ENCODE measurements around the gene TRAPPC8. TPM values are rescaled to one million over a fixed set of nuclear protein-coding genes. Genes with fewer than 3 reads are reported as not detected.

Gene TRAPPC8
- total and polyA plus RNA-seq, 2 of the 13 experiments (the other 11 are each of a cell fraction or from before 2014, with no cell fraction given) = 34.6 to 50.8 TPM

DNA sequence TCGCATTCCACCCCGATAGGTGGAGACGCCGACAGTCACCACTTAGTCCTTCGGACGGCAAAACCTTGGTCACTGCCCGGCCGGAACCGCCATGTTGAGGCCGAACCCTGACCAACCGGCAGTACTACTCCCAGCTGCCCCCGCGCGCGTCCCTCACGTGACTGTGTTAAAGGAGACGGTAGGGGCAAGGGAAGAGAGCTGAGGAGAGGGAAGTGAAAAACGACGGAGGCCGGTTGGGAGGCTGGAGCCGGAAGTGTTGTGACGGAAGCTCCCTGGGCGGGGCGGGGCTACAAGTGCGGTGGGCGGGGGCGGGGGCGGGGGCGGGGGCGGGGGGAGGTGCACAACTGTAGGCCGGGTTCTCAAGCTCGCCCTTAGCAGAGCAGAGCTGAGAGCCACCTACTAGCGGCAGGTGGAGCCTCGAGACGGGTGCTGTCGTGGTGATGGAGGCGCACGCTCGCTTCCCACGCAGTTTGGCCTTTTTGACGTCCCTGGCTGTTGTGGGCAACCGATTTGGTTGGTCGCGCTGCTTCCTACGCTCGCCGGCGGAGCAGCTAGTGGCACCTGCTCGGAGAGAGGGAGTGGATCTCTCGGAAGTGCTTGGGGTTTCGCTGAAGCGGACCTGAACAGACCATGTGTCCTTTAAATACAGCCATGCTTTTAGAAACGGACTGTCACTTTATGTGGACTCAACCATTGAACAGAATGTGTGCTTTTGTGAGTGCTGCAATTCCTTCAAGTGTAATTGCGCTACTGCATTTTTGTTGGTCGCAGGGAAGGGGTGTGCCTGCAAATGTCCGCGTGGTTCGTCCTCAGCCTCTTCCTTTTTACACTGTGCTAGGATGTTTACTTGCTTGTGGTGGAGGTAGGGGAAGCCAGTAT is at the start of gene TRAPPC8 (continued):
- TF ChIP-seq, protein P1, sequence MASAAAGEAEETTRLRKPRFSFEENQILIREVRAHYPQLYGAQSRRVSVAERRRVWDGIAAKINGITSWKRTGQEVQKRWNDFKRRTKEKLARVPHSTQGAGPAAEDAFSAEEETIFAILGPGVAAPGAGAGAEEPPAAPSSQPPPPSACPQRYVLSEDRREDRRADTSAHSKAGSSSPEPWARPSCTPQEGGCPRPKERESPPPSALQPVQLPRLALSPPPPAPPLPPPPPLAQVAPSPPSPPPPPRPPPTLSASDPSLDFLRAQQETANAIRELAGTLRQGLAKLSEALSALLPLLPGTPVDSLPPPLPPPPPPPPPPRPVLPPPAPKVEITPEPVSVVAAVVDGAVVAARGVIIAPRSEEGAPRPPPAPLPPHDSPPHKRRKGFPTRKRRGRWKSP (CRISPR knock-in tag; IDR thresholded peaks at IDR 0.05) = peak; percentile 58; the same call in 1 of the 2 replicates
- peak; percentile 31; the same call in 1 of the 2 replicates for TF ChIP-seq SAFB2 (CRISPR knock-in tag; IDR thresholded peaks at IDR 0.05; ENCODE audit: borderline replicate concordance, low read depth)
- no peak for TF ChIP-seq JDP2 (CRISPR knock-in tag; IDR thresholded peaks at IDR 0.05; ENCODE audit: borderline replicate concordance)
- no peak; the same call in 1 of the 2 replicates for TF ChIP-seq ZNF619 (CRISPR knock-in tag; IDR thresholded peaks at IDR 0.05)
- peak; percentile 49; the same call in 1 of the 2 replicates for TF ChIP-seq ZNF33B (CRISPR knock-in tag; IDR thresholded peaks at IDR 0.05)
- peak; percentile 26 for TF ChIP-seq KMT2A (CRISPR knock-in tag; IDR thresholded peaks at IDR 0.05)
- TF ChIP-seq, protein P2, sequence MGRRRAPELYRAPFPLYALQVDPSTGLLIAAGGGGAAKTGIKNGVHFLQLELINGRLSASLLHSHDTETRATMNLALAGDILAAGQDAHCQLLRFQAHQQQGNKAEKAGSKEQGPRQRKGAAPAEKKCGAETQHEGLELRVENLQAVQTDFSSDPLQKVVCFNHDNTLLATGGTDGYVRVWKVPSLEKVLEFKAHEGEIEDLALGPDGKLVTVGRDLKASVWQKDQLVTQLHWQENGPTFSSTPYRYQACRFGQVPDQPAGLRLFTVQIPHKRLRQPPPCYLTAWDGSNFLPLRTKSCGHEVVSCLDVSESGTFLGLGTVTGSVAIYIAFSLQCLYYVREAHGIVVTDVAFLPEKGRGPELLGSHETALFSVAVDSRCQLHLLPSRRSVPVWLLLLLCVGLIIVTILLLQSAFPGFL (CRISPR knock-in tag; IDR thresholded peaks at IDR 0.05) = 0 out of 2 replicates have a peak, but pooled peaks have one; percentile 61
- TF ChIP-seq ZSCAN12 (CRISPR knock-in tag; IDR thresholded peaks at IDR 0.05) = no peak
- TF ChIP-seq, protein P3, sequence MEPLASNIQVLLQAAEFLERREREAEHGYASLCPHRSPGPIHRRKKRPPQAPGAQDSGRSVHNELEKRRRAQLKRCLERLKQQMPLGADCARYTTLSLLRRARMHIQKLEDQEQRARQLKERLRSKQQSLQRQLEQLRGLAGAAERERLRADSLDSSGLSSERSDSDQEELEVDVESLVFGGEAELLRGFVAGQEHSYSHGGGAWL (CRISPR knock-in tag; IDR thresholded peaks at IDR 0.05) = peak; percentile 79
- TF ChIP-seq TGIF2 (CRISPR knock-in tag; IDR thresholded peaks at IDR 0.05) = no peak; the same call in none of the 2 replicates
- TF ChIP-seq ZNF326 (CRISPR knock-in tag; IDR thresholded peaks at IDR 0.05; ENCODE audit: borderline replicate concordance) = no peak
- no peak for TF ChIP-seq HDAC6 (IDR thresholded peaks at IDR 0.05; ENCODE audit: low read depth, low read length)
- TF ChIP-seq, protein P4, sequence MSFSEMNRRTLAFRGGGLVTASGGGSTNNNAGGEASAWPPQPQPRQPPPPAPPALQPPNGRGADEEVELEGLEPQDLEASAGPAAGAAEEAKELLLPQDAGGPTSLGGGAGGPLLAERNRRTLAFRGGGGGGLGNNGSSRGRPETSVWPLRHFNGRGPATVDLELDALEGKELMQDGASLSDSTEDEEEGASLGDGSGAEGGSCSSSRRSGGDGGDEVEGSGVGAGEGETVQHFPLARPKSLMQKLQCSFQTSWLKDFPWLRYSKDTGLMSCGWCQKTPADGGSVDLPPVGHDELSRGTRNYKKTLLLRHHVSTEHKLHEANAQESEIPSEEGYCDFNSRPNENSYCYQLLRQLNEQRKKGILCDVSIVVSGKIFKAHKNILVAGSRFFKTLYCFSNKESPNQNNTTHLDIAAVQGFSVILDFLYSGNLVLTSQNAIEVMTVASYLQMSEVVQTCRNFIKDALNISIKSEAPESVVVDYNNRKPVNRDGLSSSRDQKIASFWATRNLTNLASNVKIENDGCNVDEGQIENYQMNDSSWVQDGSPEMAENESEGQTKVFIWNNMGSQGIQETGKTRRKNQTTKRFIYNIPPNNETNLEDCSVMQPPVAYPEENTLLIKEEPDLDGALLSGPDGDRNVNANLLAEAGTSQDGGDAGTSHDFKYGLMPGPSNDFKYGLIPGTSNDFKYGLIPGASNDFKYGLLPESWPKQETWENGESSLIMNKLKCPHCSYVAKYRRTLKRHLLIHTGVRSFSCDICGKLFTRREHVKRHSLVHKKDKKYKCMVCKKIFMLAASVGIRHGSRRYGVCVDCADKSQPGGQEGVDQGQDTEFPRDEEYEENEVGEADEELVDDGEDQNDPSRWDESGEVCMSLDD (CRISPR knock-in tag; IDR thresholded peaks at IDR 0.05; ENCODE audit: borderline replicate concordance) = no peak
- TF ChIP-seq ZNF256 (CRISPR knock-in tag; conservative IDR thresholded peaks at IDR 0.05) = 0 out of 2 replicates have a peak, but pooled peaks have one; percentile 27
- TF ChIP-seq REXO4 (CRISPR knock-in tag; IDR thresholded peaks at IDR 0.05; ENCODE audit: borderline replicate concordance) = no peak
- peak; percentile 65; the same call in 1 of the 2 replicates for TF ChIP-seq SALL2 (CRISPR knock-in tag; IDR thresholded peaks at IDR 0.05)
- TF ChIP-seq, protein P5, sequence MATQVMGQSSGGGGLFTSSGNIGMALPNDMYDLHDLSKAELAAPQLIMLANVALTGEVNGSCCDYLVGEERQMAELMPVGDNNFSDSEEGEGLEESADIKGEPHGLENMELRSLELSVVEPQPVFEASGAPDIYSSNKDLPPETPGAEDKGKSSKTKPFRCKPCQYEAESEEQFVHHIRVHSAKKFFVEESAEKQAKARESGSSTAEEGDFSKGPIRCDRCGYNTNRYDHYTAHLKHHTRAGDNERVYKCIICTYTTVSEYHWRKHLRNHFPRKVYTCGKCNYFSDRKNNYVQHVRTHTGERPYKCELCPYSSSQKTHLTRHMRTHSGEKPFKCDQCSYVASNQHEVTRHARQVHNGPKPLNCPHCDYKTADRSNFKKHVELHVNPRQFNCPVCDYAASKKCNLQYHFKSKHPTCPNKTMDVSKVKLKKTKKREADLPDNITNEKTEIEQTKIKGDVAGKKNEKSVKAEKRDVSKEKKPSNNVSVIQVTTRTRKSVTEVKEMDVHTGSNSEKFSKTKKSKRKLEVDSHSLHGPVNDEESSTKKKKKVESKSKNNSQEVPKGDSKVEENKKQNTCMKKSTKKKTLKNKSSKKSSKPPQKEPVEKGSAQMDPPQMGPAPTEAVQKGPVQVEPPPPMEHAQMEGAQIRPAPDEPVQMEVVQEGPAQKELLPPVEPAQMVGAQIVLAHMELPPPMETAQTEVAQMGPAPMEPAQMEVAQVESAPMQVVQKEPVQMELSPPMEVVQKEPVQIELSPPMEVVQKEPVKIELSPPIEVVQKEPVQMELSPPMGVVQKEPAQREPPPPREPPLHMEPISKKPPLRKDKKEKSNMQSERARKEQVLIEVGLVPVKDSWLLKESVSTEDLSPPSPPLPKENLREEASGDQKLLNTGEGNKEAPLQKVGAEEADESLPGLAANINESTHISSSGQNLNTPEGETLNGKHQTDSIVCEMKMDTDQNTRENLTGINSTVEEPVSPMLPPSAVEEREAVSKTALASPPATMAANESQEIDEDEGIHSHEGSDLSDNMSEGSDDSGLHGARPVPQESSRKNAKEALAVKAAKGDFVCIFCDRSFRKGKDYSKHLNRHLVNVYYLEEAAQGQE (IDR thresholded peaks at IDR 0.05; ENCODE audit: borderline replicate concordance in 1 of 2, low read depth in 1 of 2, low read length in 2 of 2) = no peak; a peak in 1 of 4 replicates
- no peak for TF ChIP-seq PAF1 (CRISPR knock-in tag; IDR thresholded peaks at IDR 0.05)
